HepG2 (cell line): ENCODE data around the gene SETD1B. TPM values are rescaled to one million over a fixed set of nuclear protein-coding genes. Genes with fewer than 3 reads are reported as not detected.

ENCODE experiments used
- ADNP ChIP-seq: sonication (generic); formaldehyde crosslinking; IDR thresholded peaks from 2 replicates; pipeline ENCODE4 v1.4.0; 2020; ENCODE audit warnings: missing genetic modification reagents
- ARNT2 ChIP-seq: sonication (generic); formaldehyde crosslinking; IDR thresholded peaks from 2 replicates; pipeline ENCODE4 v1.8.0; 2022; ENCODE audit warnings: mild to moderate bottlenecking, low read depth, missing genetic modification reagents, moderate library complexity
- KAT7 ChIP-seq: IDR thresholded peaks from 2 replicates; pipeline ENCODE4 v1.6.1; 2018; ENCODE audit warnings: borderline replicate concordance, missing compliant biosample characterization
- NRL ChIP-seq: sonication (generic); formaldehyde crosslinking; IDR thresholded peaks from 2 replicates; pipeline ENCODE4 v1.5.0; 2020; ENCODE audit warnings: missing genetic modification reagents, mild to moderate bottlenecking, moderate library complexity, borderline replicate concordance
- POGK ChIP-seq: sonication (generic); formaldehyde crosslinking; conservative IDR thresholded peaks from 2 replicates; pipeline ENCODE4 v1.8.0; 2022; ENCODE audit warnings: mild to moderate bottlenecking, moderate library complexity, missing genetic modification reagents
- REPIN1 ChIP-seq: sonication (generic); formaldehyde crosslinking; IDR thresholded peaks from 2 replicates; pipeline ENCODE4 v1.8.0; 2022; ENCODE audit warnings: missing genetic modification reagents, low read depth, mild to moderate bottlenecking, borderline replicate concordance
- ZMAT3 ChIP-seq: sonication (generic); formaldehyde crosslinking; conservative IDR thresholded peaks from 2 replicates; pipeline ENCODE4 v1.7.0; 2021; ENCODE audit warnings: missing genetic modification reagents
- ZNF362 ChIP-seq: sonication (generic); formaldehyde crosslinking; IDR thresholded peaks from 2 replicates; pipeline ENCODE4 v1.4.0; 2020; ENCODE audit warnings: missing genetic modification reagents, mild to moderate bottlenecking, borderline replicate concordance
- ZNF441 ChIP-seq: sonication (generic); formaldehyde crosslinking; IDR thresholded peaks from 2 replicates; pipeline ENCODE4 v1.7.0; 2021; ENCODE audit warnings: missing genetic modification reagents, borderline replicate concordance
- ZNF550 ChIP-seq: sonication (generic); formaldehyde crosslinking; IDR thresholded peaks from 2 replicates; pipeline ENCODE4 v1.4.0; 2020; ENCODE audit warnings: mild to moderate bottlenecking, missing genetic modification reagents, borderline replicate concordance
- ZNF556 ChIP-seq: sonication (generic); formaldehyde crosslinking; IDR thresholded peaks from 2 replicates; pipeline ENCODE4 v1.4.0; 2020; ENCODE audit warnings: mild to moderate bottlenecking, missing genetic modification reagents, borderline replicate concordance
- ZNF569 ChIP-seq: sonication (generic); formaldehyde crosslinking; IDR thresholded peaks from 2 replicates; pipeline ENCODE4 v1.5.0; 2020; ENCODE audit warnings: mild to moderate bottlenecking, missing genetic modification reagents, moderate library complexity, borderline replicate concordance
- ZNF724P ChIP-seq: sonication (generic); formaldehyde crosslinking; IDR thresholded peaks from 2 replicates; pipeline ENCODE4 v1.8.0; 2022; ENCODE audit warnings: missing genetic modification reagents, borderline replicate concordance
- polyA plus RNA-seq, 8 experiments: library from polyadenylated mRNA; depleted of rRNA in 3 of 8; stranded (reverse) in 7 of 8; unstranded in 1 of 8; fragments of >200 nt; fragmentation: Illumina TruSeq in 4 of 8; extraction: Trizol in 4 of 8; gene quantifications; 2 replicates each; pipeline versions ENCODE4 v1.2.1 to v1.2.3, GENCODE V29; 2011 to 2016; ENCODE audit warnings: low read depth in 4 of 8, missing spikeins in 1 of 8, mixed read lengths in 1 of 8; ENCODE audit not compliant: insufficient read depth in 1 of 8
- total RNA-seq, 5 experiments: library from RNA; depleted of rRNA; stranded (reverse); fragments of >200 nt; fragmentation: Illumina TruSeq; extraction: Trizol; gene quantifications; 2 replicates each; pipeline ENCODE4 v1.2.3, GENCODE V29; 2016; ENCODE audit warnings: low read depth in 1 of 5
- TF ChIP-seq, protein P1 (sequence below): sonication (generic); formaldehyde crosslinking; IDR thresholded peaks from 2 replicates; pipeline ENCODE4 v1.5.1; 2020; ENCODE audit warnings: mild to moderate bottlenecking, missing genetic modification reagents, borderline replicate concordance
- TF ChIP-seq, protein P2 (sequence below): sonication (generic); formaldehyde crosslinking; IDR thresholded peaks from 2 replicates; pipeline ENCODE4 v1.4.0; 2020; ENCODE audit warnings: missing genetic modification reagents, borderline replicate concordance

The SETD1B gene
- total and polyA plus RNA-seq, 2 of the 13 experiments (the other 11 are each of a cell fraction or from before 2014, with no cell fraction given): 1.1 to 1.4 TPM

GRCh38 chr12:121795034-121795968 lies 8.5 kb upstream of the SETD1B start (continued):
- TF ChIP-seq REPIN1 (CRISPR knock-in tag) (no peak), ARNT2 (no peak), ZNF556 (CRISPR knock-in tag) (0 out of 2 replicates have a peak, but pooled peaks have one; percentile 15), POGK (no peak), ZNF362 (no peak), ZNF724P (CRISPR knock-in tag) (no peak), KAT7 (no peak), ZMAT3 (CRISPR knock-in tag) (peak; percentile 21; the same call in 1 of the 2 replicates), ZNF441 (CRISPR knock-in tag) (no peak), NRL (peak; percentile 37; the same call in 1 of the 2 replicates), ZNF550 (CRISPR knock-in tag) (no peak), ZNF569 (CRISPR knock-in tag) (no peak), ADNP (CRISPR knock-in tag) (no peak)
- TF ChIP-seq, protein P1, sequence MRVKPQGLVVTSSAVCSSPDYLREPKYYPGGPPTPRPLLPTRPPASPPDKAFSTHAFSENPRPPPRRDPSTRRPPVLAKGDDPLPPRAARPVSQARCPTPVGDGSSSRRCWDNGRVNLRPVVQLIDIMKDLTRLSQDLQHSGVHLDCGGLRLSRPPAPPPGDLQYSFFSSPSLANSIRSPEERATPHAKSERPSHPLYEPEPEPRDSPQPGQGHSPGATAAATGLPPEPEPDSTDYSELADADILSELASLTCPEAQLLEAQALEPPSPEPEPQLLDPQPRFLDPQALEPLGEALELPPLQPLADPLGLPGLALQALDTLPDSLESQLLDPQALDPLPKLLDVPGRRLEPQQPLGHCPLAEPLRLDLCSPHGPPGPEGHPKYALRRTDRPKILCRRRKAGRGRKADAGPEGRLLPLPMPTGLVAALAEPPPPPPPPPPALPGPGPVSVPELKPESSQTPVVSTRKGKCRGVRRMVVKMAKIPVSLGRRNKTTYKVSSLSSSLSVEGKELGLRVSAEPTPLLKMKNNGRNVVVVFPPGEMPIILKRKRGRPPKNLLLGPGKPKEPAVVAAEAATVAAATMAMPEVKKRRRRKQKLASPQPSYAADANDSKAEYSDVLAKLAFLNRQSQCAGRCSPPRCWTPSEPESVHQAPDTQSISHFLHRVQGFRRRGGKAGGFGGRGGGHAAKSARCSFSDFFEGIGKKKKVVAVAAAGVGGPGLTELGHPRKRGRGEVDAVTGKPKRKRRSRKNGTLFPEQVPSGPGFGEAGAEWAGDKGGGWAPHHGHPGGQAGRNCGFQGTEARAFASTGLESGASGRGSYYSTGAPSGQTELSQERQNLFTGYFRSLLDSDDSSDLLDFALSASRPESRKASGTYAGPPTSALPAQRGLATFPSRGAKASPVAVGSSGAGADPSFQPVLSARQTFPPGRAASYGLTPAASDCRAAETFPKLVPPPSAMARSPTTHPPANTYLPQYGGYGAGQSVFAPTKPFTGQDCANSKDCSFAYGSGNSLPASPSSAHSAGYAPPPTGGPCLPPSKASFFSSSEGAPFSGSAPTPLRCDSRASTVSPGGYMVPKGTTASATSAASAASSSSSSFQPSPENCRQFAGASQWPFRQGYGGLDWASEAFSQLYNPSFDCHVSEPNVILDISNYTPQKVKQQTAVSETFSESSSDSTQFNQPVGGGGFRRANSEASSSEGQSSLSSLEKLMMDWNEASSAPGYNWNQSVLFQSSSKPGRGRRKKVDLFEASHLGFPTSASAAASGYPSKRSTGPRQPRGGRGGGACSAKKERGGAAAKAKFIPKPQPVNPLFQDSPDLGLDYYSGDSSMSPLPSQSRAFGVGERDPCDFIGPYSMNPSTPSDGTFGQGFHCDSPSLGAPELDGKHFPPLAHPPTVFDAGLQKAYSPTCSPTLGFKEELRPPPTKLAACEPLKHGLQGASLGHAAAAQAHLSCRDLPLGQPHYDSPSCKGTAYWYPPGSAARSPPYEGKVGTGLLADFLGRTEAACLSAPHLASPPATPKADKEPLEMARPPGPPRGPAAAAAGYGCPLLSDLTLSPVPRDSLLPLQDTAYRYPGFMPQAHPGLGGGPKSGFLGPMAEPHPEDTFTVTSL (CRISPR knock-in tag): no peak
- TF ChIP-seq, protein P2, sequence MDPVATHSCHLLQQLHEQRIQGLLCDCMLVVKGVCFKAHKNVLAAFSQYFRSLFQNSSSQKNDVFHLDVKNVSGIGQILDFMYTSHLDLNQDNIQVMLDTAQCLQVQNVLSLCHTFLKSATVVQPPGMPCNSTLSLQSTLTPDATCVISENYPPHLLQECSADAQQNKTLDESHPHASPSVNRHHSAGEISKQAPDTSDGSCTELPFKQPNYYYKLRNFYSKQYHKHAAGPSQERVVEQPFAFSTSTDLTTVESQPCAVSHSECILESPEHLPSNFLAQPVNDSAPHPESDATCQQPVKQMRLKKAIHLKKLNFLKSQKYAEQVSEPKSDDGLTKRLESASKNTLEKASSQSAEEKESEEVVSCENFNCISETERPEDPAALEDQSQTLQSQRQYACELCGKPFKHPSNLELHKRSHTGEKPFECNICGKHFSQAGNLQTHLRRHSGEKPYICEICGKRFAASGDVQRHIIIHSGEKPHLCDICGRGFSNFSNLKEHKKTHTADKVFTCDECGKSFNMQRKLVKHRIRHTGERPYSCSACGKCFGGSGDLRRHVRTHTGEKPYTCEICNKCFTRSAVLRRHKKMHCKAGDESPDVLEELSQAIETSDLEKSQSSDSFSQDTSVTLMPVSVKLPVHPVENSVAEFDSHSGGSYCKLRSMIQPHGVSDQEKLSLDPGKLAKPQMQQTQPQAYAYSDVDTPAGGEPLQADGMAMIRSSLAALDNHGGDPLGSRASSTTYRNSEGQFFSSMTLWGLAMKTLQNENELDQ (CRISPR knock-in tag): no peak
